ENCODE results near the gene ARMH4.
"Not testable (repeated sequence)": the region's sequence is repeated elsewhere in the genome, so short reads cannot be mapped to it uniquely, and the experiment has no call there.

ARMH4 gene

DNA sequence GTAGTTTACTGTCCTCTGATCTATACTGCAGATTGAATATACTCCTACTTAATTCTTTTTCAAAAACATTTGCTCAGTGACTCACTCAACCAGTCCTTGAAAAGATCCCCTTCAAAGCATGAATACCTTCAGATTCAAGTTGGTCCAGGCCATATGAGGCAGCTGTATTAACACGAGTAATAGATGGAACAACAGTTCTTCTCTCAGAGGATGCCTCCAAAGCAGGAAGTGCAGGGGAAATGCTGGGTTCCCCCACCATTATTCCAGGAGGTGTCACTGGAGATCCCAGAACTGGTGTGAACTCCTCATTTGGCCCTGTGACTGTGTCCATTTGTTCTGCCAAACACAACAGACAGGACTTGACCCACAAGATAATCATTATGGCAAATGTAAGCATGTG is 20.6 kb downstream of the ARMH4 start:
- TF ChIP-seq, protein P1, sequence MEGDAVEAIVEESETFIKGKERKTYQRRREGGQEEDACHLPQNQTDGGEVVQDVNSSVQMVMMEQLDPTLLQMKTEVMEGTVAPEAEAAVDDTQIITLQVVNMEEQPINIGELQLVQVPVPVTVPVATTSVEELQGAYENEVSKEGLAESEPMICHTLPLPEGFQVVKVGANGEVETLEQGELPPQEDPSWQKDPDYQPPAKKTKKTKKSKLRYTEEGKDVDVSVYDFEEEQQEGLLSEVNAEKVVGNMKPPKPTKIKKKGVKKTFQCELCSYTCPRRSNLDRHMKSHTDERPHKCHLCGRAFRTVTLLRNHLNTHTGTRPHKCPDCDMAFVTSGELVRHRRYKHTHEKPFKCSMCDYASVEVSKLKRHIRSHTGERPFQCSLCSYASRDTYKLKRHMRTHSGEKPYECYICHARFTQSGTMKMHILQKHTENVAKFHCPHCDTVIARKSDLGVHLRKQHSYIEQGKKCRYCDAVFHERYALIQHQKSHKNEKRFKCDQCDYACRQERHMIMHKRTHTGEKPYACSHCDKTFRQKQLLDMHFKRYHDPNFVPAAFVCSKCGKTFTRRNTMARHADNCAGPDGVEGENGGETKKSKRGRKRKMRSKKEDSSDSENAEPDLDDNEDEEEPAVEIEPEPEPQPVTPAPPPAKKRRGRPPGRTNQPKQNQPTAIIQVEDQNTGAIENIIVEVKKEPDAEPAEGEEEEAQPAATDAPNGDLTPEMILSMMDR (IDR thresholded peaks at IDR 0.05; ENCODE audit: low read depth, low read length, missing control alignments) = no peak
- H3K4me3 ChIP-seq (ENCODE audit: low read depth, low read length) = no peak overlapping the region
- DNase-seq (ENCODE audit: low read depth) = no peak

DNA sequence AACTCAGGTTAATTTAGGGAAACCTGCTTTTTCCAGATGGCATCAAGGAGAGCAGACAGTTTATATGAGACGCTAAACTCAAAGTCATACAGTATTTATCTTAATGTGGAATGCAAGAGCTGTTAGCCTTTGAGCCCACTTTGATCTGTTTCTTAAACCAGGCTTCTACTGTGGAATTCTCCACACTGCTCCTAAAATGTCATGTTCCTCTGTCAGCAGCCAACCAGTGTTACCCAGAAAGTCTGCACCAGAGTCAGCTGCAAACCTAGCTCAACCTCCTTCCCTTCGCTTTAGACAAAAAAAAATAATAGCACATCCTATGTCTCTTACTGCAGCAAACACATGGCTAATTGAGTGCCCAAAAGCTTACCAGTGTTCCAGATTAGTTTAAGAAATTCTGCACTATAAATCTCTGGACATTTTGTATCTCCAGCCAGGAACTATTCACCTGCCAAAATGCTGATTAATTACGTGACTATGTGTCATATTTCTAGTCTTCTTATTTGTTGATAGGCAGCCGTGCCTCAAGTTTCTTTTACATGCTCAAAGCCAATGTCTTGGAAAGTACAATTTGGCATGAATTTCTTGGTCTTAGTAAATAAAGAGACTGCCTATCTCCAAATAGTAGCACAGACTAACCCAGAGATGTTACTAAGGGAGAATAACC is 21.8 kb downstream of the ARMH4 start:
- TF ChIP-seq, protein P1 (IDR thresholded peaks at IDR 0.05; ENCODE audit: low read depth, low read length, missing control alignments) = no peak
- DNase-seq (ENCODE audit: low read depth) = no peak
- H3K4me3 ChIP-seq (ENCODE audit: low read depth, low read length) = no peak overlapping the region

DNA sequence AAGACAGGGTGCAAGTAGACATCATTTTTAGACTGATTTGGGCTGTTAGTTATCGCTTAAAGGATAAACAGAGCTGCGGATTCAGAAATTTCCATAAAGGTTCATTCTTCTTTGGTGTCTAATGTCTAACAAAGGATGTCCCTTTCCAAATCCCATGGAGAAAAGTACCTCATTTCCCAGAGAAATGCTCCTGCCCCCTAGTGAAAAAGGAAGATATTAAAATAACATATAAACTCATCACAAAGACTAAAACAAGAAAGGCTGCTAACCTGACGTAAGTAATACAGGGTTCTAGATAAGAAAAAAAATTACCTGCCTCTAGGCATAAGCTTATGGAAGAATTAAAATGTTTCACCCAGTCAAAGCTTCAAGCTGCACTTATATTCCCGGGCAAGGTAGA is 22.8 kb downstream of the ARMH4 start:
- no peak overlapping the region for H3K4me3 ChIP-seq (ENCODE audit: low read depth, low read length)
- TF ChIP-seq, protein P1 (IDR thresholded peaks at IDR 0.05; ENCODE audit: low read depth, low read length, missing control alignments) = no peak
- DNase-seq (ENCODE audit: low read depth) = no peak

DNA sequence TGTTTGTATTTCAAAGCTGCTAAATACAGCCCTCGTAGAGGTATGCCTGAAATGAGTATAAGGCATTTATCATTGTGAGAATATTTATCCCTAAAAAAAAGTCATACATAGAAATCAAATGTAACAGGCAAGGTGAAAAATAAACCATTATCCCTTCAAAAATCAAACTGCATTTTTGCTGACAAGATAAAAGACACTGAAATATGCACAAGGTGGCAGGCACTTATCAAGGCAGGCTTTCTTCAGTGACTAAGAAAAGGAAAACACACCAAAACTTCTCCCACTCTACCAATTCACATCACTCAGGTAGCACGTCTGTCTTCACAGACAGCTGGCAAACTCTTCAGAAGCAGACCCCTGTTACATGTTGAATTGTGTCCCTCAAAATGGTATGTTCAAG is 23.6 kb downstream of the ARMH4 start:
- TF ChIP-seq, protein P1 (IDR thresholded peaks at IDR 0.05; ENCODE audit: low read depth, low read length, missing control alignments) = no peak
- DNase-seq (ENCODE audit: low read depth) = no peak

DNA sequence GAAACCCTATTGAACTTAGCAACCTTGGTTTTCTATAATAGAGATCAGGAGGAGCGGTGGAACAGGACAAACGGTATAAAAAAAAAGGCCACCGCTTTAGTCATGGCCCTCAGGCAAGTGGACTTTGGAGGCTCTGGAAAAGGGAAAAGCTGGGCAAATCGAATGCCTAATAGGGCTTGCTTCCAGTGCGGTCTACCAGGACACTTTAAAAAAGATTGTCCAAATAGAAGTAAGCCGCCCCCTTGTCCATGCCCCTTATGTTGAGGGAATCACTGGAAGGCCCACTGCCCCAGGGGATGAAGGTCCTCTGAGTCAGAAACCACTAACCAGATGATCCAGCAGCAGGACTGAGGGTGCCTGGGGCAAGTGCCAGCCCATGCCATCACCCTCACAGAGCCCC is 29.5 kb downstream of the ARMH4 start:
- DNase-seq (ENCODE audit: low read depth); H3K4me3 ChIP-seq (ENCODE audit: low read depth, low read length): not testable (repeated sequence)

More for the DNA sequence above, 23.6 kb downstream of the ARMH4 start:
- no peak overlapping the region for H3K4me3 ChIP-seq (ENCODE audit: low read depth, low read length)

DNA sequence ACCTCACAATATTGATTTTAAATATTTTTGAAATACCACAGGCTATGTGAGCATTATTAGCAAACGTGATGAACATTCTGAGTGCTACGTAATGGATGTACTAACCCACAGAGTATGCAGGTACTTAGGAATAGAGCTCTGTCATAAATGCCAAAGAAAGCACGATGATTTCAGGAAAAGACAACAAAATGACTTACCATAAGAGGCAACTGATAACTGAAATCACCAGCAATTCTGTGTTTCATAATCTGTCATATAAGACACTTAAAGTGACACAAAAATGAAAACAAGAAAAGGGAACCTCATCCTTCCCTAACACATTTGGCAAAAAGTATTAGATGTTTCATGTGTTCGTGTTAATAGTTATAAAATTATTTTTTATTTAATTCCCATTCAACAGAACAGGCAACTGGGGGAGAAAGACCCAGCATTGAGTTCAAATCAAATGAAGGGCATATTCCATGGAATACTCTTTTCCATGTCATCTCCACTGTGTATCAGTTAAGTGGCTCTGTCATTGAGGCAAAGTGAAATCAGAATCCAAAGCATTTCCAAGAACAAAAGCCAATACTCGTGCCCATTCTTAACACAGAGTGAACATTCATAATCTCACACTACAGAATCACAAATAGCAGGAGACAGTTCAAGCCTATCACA is 30.4 kb downstream of the ARMH4 start:
- H3K4me3 ChIP-seq (ENCODE audit: low read depth, low read length) = no peak overlapping the region
- no peak for DNase-seq (ENCODE audit: low read depth)
- TF ChIP-seq, protein P1 (IDR thresholded peaks at IDR 0.05; ENCODE audit: low read depth, low read length, missing control alignments) = no peak

DNA sequence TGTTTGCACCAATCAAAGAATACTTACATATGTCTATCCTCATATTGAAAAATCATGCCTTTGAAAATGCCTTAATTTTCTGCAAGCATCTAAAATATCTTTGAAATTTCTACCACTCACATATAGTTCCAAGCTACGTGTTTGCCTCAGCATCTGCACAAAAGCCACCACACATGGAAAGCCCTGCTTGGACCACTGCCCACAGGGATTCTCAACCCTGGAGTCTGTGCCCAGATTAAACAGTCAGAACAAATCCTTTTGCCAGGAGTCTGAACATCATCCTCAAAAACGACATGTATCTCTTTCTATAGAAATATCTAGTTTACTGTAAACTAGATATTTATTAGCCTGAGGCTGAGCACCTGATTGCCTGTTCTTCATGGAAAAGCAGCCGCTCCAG is 32.6 kb downstream of the ARMH4 start:
- TF ChIP-seq, protein P1 (IDR thresholded peaks at IDR 0.05; ENCODE audit: low read depth, low read length, missing control alignments) = no peak
- DNase-seq (ENCODE audit: low read depth) = no peak
- no peak overlapping the region for H3K4me3 ChIP-seq (ENCODE audit: low read depth, low read length)
